ENCODE measurements around the gene TMEM38B. TPM values are rescaled to one million over a fixed set of nuclear protein-coding genes. Genes with fewer than 3 reads are reported as not detected.

The TMEM38B gene
- total RNA-seq: 5.5 and 7.7 TPM in 2 replicates

GRCh38 chr9:105694190-105694847 lies at the start of gene TMEM38B:
TSS of gene TMEM38B (plus strand) at chr9:105694541. CDS start at chr9:105694661, 120 bp downstream.

GRCh38 chr9:105662184-105663104 lies 31.9 kb upstream of the TMEM38B start, which contains the start of gene TAL2:
TSS of gene TAL2 (plus strand) at chr9:105662457. CDS start at chr9:105662497, 40 bp downstream.

Other genes with a start within 250 kb of the TMEM38B start
- gene FSD1L, start 246.5 kb upstream of the TMEM38B start, total RNA-seq: 1.6 and 2.0 TPM in 2 replicates
- 5.8 and 17.9 TPM in 2 replicates for gene FKTN, start 136.4 kb upstream of the TMEM38B start, total RNA-seq
- 0.13 TPM in 1 of 2 replicates, not detected in the other for gene TAL2, start 32.1 kb upstream of the TMEM38B start, total RNA-seq

All from mesangial cell (primary cell).